GM19035 (cell line): ENCODE measurements around the gene ANKRD33.

ENCODE experiments used
- ATAC-seq: cut with Tn5 transposase; IDR thresholded peaks from one replicate; pipeline ENCODE4 v1.9.1; 2021; ENCODE audit not compliant: unreplicated experiment

Gene ANKRD33

GRCh38 chr12:51900323-51900889 lies 12.5 kb downstream of the ANKRD33 start:
- no peak for ATAC-seq

- ATAC-seq: no peak
Measured at GRCh38 chr12:51901121-51901817, 13.4 kb downstream of the ANKRD33 start.

- ATAC-seq: no peak
Measured at GRCh38 chr12:51901881-51902280, 14.0 kb downstream of the ANKRD33 start.

GRCh38 chr12:51904951-51905470 lies 17.1 kb downstream of the ANKRD33 start:
- no peak for ATAC-seq

GRCh38 chr12:51905471-51906429 lies 17.8 kb downstream of the ANKRD33 start:
- no peak for ATAC-seq

- ATAC-seq: no peak
Measured at GRCh38 chr12:51906430-51907082, 18.7 kb downstream of the ANKRD33 start.

- ATAC-seq: no peak
Measured at GRCh38 chr12:51907083-51907855, 19.4 kb downstream of the ANKRD33 start, which contains the start of gene ACVRL1. ACVRL1 (plus strand) TSS chr12:51907504; CDS start chr12:51912475, 4,971 bp downstream.

GRCh38 chr12:51907856-51908425 lies 20.0 kb downstream of the ANKRD33 start:
- ATAC-seq: no peak

GRCh38 chr12:51908876-51909592 lies 21.1 kb downstream of the ANKRD33 start:
- no peak for ATAC-seq

GRCh38 chr12:51910168-51910567 lies 22.3 kb downstream of the ANKRD33 start:
- ATAC-seq: no peak

GRCh38 chr12:51910691-51911090 lies 22.8 kb downstream of the ANKRD33 start:
- ATAC-seq: no peak

- no peak for ATAC-seq
Measured at GRCh38 chr12:51911307-51911706, 23.4 kb downstream of the ANKRD33 start.

GRCh38 chr12:51911788-51912711 lies 24.1 kb downstream of the ANKRD33 start:
- no peak for ATAC-seq

GRCh38 chr12:51913071-51914033 lies 25.4 kb downstream of the ANKRD33 start:
- no peak for ATAC-seq

GRCh38 chr12:51914034-51914923 lies 26.4 kb downstream of the ANKRD33 start:
- no peak for ATAC-seq
